ENCODE measurements around the gene PLAAT4. TPM values are rescaled to one million over a fixed set of nuclear protein-coding genes. Genes with fewer than 3 reads are reported as not detected.

The PLAAT4 gene
- total and polyA plus RNA-seq, 2 experiments from 2014 or later = 7.9 to 13.7 TPM

DNA sequence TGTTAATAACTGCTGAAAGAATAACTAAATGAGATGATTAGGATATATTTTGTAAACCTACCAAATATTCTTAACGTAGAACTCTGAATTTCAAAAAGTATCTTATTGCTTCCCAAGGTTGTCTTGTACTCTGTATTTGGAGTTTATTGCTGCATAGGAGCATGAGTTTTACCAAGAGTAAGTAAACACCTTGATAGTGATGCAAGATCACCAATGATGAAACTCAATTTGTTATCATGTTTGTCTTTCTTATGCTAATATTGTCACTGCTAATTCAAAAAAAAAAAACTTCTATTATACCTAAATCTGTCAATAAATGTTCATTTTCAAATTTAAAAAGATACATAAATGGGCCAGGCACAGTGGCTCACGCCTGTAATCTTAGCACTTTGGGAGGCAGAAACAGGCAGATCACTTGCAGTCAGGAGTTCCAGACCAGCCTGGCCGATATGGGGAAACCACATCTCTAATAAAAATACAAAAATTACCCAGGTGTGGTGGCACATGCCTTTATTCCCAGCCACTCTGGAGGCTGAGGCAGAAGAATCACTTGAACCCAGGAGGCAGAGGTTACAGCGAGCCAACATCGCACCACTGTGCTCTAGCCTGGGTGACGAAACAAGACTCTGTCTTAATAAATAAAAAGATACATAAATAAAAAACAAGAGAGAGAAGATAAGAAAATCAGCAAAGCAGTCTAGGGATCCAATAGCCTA lies 50.0 kb downstream of the PLAAT4 start:
- no peak for TF ChIP-seq EZH2 (IDR thresholded peaks at IDR 0.05; ENCODE audit: borderline replicate concordance)
- TF ChIP-seq EZH2phosphoT487 (IDR thresholded peaks at IDR 0.05; ENCODE audit: low read depth, severe bottlenecking, unreplicated experiment) = no peak
- TF ChIP-seq, protein P1, sequence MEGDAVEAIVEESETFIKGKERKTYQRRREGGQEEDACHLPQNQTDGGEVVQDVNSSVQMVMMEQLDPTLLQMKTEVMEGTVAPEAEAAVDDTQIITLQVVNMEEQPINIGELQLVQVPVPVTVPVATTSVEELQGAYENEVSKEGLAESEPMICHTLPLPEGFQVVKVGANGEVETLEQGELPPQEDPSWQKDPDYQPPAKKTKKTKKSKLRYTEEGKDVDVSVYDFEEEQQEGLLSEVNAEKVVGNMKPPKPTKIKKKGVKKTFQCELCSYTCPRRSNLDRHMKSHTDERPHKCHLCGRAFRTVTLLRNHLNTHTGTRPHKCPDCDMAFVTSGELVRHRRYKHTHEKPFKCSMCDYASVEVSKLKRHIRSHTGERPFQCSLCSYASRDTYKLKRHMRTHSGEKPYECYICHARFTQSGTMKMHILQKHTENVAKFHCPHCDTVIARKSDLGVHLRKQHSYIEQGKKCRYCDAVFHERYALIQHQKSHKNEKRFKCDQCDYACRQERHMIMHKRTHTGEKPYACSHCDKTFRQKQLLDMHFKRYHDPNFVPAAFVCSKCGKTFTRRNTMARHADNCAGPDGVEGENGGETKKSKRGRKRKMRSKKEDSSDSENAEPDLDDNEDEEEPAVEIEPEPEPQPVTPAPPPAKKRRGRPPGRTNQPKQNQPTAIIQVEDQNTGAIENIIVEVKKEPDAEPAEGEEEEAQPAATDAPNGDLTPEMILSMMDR (IDR thresholded peaks at IDR 0.05; ENCODE audit: poor library complexity) = no peak
- H3K36me3 ChIP-seq (replicated peaks; ENCODE audit: insufficient read depth, low read depth) = no peaks in the 10 kb centered on the region
- DNase-seq (ENCODE audit: low spot score) = no peak
- H3K79me2 ChIP-seq = no peaks in the 10 kb centered on the region
- no peak overlapping the region for H2AFZ ChIP-seq
- H3K4me3 ChIP-seq = no peak overlapping the region
- H3K9me2 ChIP-seq (replicated peaks; ENCODE audit: insufficient read depth) = no peaks in the 10 kb centered on the region
- 89% methylated on average over 6 of the region's 6 CpGs for WGBS (ENCODE audit: low lambda C conversion rate, missing lambda C conversion rate)
- no peaks in the 10 kb centered on the region for H3K4me1 ChIP-seq (ENCODE audit: insufficient read depth)
- no peak overlapping the region for H3K27ac ChIP-seq
- no peaks in the 10 kb centered on the region for H3K27me3 ChIP-seq
- H3K9me3 ChIP-seq (ENCODE audit: low read depth) = no peaks in the 10 kb centered on the region
- H3K4me2 ChIP-seq = no peak overlapping the region
- H4K20me1 ChIP-seq (ENCODE audit: insufficient read depth, poor library complexity, severe bottlenecking) = no peaks in the 10 kb centered on the region

DNA sequence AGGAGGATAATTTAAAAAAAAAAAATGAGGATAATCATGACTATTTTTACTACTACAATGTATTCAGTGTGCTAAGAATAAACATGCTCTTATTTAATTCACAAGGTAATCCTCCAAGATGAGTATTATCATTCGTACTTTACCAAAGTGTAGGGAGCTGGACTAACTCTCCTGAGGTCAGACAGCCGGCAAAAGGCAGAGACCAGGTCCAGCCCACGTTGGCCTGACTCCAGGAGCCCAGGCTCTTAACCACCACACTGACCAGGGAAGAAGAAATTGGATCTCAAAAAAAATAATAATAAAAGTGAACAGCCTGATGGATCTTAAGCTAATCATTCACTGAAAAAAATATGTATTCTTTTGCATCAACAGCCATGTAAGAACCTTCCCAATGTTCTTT lies 52.4 kb downstream of the PLAAT4 start:
- no peaks in the 10 kb centered on the region for H3K79me2 ChIP-seq
- no peaks in the 10 kb centered on the region for H3K4me1 ChIP-seq (ENCODE audit: insufficient read depth)
- 75% methylated on average over 3 of the region's 3 CpGs for WGBS (ENCODE audit: low lambda C conversion rate, missing lambda C conversion rate)
- no peaks in the 10 kb centered on the region for H3K9me3 ChIP-seq (ENCODE audit: low read depth)
- TF ChIP-seq, protein P1 (IDR thresholded peaks at IDR 0.05; ENCODE audit: poor library complexity) = no peak
- TF ChIP-seq EZH2 (IDR thresholded peaks at IDR 0.05; ENCODE audit: borderline replicate concordance) (no peak), EZH2phosphoT487 (IDR thresholded peaks at IDR 0.05; ENCODE audit: low read depth, severe bottlenecking, unreplicated experiment) (no peak)
- H3K9me2 ChIP-seq (replicated peaks; ENCODE audit: insufficient read depth) = no peaks in the 10 kb centered on the region
- H3K36me3 ChIP-seq (replicated peaks; ENCODE audit: insufficient read depth, low read depth) = no peaks in the 10 kb centered on the region
- H4K20me1 ChIP-seq (ENCODE audit: insufficient read depth, poor library complexity, severe bottlenecking) = no peaks in the 10 kb centered on the region
- no peak overlapping the region for H3K4me3 ChIP-seq
- no peak for DNase-seq (ENCODE audit: low spot score)
- no peak overlapping the region for H3K4me2 ChIP-seq
- no peak overlapping the region for H3K27ac ChIP-seq
- no peaks in the 10 kb centered on the region for H3K27me3 ChIP-seq
- no peak overlapping the region for H2AFZ ChIP-seq

DNA sequence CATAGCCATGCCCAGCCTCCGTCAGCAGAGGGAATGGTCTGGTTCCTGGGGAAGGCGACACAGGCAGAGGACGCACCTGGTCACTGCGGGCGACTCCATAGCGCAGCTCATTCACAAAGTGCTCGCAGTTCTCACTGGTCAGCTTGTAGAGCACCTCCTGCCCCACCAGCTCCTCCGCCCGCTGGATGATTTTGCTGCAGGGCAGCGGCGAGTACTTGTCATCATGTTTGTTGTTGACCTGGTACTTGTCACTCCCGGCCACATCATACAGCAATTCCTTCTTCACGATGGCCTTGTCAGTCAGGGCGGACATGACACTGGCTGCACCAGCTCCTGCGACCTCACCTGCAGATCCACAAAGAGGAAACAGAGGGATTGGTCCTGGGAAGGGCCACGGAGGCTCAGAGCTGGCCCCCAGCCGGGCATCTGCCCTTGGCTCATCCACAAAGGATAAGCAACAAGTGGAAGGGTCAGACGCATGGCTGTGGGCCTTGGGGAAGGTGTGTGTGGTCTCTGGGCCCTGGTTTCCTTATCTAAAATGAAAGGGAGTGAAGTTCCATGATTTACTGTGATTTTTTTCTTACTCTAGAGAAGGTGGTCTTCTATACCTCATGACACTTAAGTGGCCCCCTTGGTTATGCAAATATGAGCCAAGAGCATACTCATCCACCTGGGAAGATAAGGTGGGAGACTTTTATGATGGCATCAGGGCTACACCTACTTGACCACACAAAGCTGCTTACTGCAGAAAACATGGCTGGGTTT lies 53.6 kb downstream of the PLAAT4 start:
- no peak for DNase-seq (ENCODE audit: low spot score)
- Histone ChIP-seq H2AFZ (no peak overlapping the region), H4K20me1 (ENCODE audit: insufficient read depth, poor library complexity, severe bottlenecking) (no peaks in the 10 kb centered on the region), H3K4me3 (no peak overlapping the region), H3K4me1 (ENCODE audit: insufficient read depth) (no peaks in the 10 kb centered on the region), H3K36me3 (replicated peaks; ENCODE audit: insufficient read depth, low read depth) (no peaks in the 10 kb centered on the region), H3K27me3 (no peaks in the 10 kb centered on the region), H3K4me2 (no peak overlapping the region), H3K79me2 (no peaks in the 10 kb centered on the region), H3K9me2 (replicated peaks; ENCODE audit: insufficient read depth) (no peaks in the 10 kb centered on the region), H3K9me3 (ENCODE audit: low read depth) (no peaks in the 10 kb centered on the region), H3K27ac (no peak overlapping the region)
- 89% methylated on average over 18 of the region's 18 CpGs for WGBS (ENCODE audit: low lambda C conversion rate, missing lambda C conversion rate)
- no peak for TF ChIP-seq EZH2 (IDR thresholded peaks at IDR 0.05; ENCODE audit: borderline replicate concordance)
- TF ChIP-seq, protein P1 (IDR thresholded peaks at IDR 0.05; ENCODE audit: poor library complexity) = no peak
- no peak for TF ChIP-seq EZH2phosphoT487 (IDR thresholded peaks at IDR 0.05; ENCODE audit: low read depth, severe bottlenecking, unreplicated experiment)

Measured in hepatocyte (in vitro differentiated cells).